ENCODE measurements around the gene ABCA4.

Gene ABCA4

DNA sequence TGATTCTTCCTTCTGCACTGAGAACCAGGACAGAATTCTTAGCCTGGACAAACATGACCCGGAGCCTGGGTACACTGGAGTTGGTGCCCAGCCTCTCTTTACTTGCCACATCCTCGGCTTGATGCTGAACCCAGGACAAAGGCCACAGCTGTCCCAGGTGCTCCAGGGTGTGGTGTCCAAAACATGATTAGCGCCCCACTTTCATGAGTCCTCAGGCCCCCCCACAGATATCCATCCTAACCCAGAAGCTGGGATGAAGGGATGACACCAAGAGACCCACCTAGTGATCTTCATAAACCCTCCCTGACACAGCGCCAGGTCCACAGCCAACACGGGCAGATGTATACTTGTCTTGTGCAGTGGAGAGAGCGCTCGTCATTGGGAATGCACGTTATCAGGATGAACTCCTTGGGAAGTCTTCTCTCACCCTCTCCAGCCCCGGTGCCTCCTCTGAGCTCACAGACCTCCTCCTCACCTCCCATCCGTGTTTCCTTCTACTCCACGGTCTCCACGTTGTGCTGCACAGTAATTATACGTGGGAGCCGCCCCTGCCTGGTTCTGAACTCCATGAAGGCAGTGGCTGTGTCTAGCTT lies 3.6 kb downstream of the ABCA4 start:
- H3K27me3 Mint-ChIP-seq (ENCODE audit: low read depth): no peaks in the 10 kb centered on the region
- H3K27ac Mint-ChIP-seq: peak overlapping the region; percentile 86 to 98 (median 97)
- H3K36me3 Mint-ChIP-seq (ENCODE audit: low read depth): no peaks in the 10 kb centered on the region
- peaks cover 62% of the 10 kb centered on the region for H3K4me1 Mint-ChIP-seq
- TF ChIP-seq, protein P1, sequence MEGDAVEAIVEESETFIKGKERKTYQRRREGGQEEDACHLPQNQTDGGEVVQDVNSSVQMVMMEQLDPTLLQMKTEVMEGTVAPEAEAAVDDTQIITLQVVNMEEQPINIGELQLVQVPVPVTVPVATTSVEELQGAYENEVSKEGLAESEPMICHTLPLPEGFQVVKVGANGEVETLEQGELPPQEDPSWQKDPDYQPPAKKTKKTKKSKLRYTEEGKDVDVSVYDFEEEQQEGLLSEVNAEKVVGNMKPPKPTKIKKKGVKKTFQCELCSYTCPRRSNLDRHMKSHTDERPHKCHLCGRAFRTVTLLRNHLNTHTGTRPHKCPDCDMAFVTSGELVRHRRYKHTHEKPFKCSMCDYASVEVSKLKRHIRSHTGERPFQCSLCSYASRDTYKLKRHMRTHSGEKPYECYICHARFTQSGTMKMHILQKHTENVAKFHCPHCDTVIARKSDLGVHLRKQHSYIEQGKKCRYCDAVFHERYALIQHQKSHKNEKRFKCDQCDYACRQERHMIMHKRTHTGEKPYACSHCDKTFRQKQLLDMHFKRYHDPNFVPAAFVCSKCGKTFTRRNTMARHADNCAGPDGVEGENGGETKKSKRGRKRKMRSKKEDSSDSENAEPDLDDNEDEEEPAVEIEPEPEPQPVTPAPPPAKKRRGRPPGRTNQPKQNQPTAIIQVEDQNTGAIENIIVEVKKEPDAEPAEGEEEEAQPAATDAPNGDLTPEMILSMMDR (IDR thresholded peaks at IDR 0.05; ENCODE audit: unreplicated experiment in 3 of 3): no peak
- H3K4me3 Mint-ChIP-seq: peak overlapping the region in 2 of 3 experiments; percentile 22 to 48
- no peaks in the 10 kb centered on the region for H3K9me3 Mint-ChIP-seq

DNA sequence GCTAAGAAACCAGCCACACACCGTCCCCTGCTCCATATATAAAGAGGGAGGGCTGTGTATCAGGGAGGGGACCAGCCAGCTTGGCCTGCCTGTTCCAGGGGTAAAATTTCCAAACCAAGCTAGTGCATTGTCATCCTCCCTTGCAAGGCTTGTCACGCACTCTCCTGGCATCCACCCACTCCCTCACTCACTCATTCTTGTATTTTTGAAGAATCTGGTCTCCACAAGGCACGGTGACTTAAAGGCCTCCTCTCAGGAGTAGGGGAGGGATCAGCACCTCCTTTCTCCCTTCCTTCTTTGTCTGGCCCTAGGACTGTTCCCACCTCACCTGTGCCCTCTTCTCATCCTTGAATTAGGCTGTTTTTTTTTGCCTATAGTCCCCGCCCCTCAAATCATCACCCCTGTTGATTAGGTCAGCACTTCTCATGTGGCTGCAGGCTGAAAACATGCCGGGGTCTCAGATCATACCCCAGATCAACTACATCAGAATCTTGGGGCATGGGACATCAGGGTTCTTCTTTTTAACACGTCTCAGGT lies 5.0 kb downstream of the ABCA4 start:
- Mint-ChIP-seq H3K27ac (peak overlapping the region; percentile 86 to 98 (median 97)), H3K4me3 (peak overlapping the region in 1 of 3 experiments; percentile 35)

DNA sequence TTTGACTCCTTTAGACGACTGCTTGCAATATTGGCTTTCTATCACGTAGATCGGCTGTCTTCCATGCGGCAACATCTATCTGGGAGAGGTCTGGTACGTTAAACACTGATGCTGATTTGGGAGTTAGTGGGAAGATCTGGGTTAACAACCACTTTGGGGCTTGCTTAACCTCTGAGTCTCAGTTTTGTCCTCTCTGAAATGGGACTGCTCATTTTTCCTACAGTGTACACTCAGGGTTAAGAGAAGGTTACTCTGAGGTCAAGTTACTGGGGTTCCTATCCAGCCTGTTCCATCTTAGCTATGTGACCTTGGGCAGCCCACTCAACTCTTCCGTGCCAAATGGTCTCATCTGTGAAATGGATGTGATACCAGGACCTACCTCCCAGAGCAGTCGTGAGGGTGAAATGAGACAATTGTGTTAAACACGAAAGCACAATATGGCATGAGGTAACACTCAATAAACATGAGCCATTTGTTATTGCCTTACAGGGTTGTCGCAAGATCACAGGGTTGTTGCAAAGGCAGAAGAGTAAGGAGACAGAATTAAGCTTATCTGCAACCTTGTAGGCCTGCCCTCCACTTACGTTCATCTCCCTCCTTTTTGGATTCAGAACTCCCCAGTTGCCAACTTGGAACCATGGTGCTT lies 5.6 kb downstream of the ABCA4 start:
- Mint-ChIP-seq H3K27me3 (ENCODE audit: low read depth) (no peaks in the 10 kb centered on the region), H3K9me3 (no peaks in the 10 kb centered on the region), H3K4me1 (peaks cover 52% of the 10 kb centered on the region), H3K27ac (peak overlapping the region; percentile 86 to 98 (median 97)), H3K4me3 (no peak overlapping the region), H3K36me3 (ENCODE audit: low read depth) (no peaks in the 10 kb centered on the region)
- TF ChIP-seq, protein P1 (IDR thresholded peaks at IDR 0.05; ENCODE audit: unreplicated experiment in 3 of 3): no peak

More for the DNA sequence above, 5.0 kb downstream of the ABCA4 start:
- Mint-ChIP-seq H3K36me3 (ENCODE audit: low read depth) (no peaks in the 10 kb centered on the region), H3K27me3 (ENCODE audit: low read depth) (no peaks in the 10 kb centered on the region), H3K9me3 (no peaks in the 10 kb centered on the region), H3K4me1 (peaks cover 54% of the 10 kb centered on the region)
- TF ChIP-seq, protein P1 (IDR thresholded peaks at IDR 0.05; ENCODE audit: unreplicated experiment in 3 of 3): no peak

DNA sequence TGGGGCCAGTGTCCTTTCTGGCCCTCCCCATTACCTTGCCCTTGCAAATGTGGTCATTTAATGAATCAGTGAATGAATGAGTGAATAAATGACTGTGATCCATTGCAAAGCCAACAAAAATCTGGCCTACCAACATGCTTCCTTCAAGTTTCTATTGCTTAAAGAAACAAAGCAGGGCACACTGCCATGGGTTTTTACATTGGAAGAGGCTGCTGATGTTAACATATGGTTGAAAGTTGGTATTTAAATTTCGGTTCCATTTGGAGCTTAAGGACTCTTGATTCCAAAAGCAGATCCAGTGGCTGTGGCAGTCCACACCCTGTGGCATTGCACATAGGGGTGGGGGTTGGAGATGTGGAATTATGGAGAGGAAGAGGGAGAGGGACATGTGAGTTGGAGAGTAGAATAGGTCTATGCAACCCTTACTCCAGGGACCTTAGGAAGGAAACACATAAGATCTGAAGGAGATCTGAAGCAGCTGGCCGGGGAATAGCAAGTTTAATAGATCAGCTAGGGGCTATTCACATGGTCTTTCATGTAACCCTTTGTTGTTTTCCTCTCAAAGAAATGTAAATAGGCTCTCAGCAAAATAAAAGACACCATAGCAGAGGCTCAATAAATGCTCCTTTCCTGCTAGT lies 7.2 kb downstream of the ABCA4 start:
- Mint-ChIP-seq H3K36me3 (ENCODE audit: low read depth) (no peaks in the 10 kb centered on the region), H3K27me3 (ENCODE audit: low read depth) (no peaks in the 10 kb centered on the region), H3K27ac (peak overlapping the region; percentile 58 to 89 (median 81)), H3K4me3 (no peak overlapping the region), H3K4me1 (peaks cover 38% of the 10 kb centered on the region), H3K9me3 (no peaks in the 10 kb centered on the region)
- TF ChIP-seq, protein P1 (IDR thresholded peaks at IDR 0.05; ENCODE audit: unreplicated experiment in 3 of 3): no peak

DNA sequence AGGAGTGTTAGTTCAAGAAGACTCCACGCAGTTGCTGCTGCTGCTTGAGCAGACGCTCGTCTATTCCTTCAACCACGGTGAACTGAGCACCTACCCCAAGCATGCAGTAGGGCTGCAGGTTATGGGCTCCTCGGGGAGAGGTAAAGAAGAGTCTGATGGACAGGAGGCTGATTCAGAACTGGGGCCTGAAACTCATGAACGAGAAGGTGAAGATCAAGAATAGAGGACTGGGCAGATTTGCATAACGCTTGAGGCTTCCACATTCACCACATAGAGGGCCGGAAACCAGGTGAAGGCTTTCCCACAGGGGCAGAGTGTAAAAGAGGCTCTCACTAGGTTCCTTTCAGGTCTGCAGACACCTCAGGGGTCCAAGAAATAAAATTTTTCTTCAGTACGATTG lies 9.1 kb downstream of the ABCA4 start:
- TF ChIP-seq, protein P1 (IDR thresholded peaks at IDR 0.05; ENCODE audit: unreplicated experiment in 3 of 3): no peak
- no peaks in the 10 kb centered on the region for H3K36me3 Mint-ChIP-seq (ENCODE audit: low read depth)
- H3K9me3 Mint-ChIP-seq: no peaks in the 10 kb centered on the region

More for the DNA sequence above, 9.1 kb downstream of the ABCA4 start:
- peak overlapping the region in 1 of 3 experiments; percentile 33 for H3K27ac Mint-ChIP-seq
- H3K4me1 Mint-ChIP-seq: peaks cover 20% of the 10 kb centered on the region
- H3K4me3 Mint-ChIP-seq: no peak overlapping the region
- peaks cover 5% of the 10 kb centered on the region for H3K27me3 Mint-ChIP-seq (ENCODE audit: low read depth)
